ENCODE results near the gene CCDC63. TPM values are rescaled to one million over a fixed set of nuclear protein-coding genes. Genes with fewer than 3 reads are reported as not detected.

The CCDC63 gene
- total and polyA plus RNA-seq, 9 of the 15 experiments (the other 6 are each of a cell fraction or from before 2014, with no cell fraction given), result not detected

GRCh38 chr12:110856542-110856941, 9.8 kb downstream of the CCDC63 start (continued):
- TF ChIP-seq, protein P1, sequence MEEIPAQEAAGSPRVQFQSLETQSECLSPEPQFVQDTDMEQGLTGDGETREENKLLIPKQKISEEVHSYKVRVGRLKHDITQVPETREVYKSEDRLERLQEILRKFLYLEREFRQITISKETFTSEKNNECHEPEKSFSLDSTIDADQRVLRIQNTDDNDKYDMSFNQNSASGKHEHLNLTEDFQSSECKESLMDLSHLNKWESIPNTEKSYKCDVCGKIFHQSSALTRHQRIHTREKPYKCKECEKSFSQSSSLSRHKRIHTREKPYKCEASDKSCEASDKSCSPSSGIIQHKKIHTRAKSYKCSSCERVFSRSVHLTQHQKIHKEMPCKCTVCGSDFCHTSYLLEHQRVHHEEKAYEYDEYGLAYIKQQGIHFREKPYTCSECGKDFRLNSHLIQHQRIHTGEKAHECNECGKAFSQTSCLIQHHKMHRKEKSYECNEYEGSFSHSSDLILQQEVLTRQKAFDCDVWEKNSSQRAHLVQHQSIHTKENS (CRISPR knock-in tag; IDR thresholded peaks at IDR 0.05), result no peak
- TF ChIP-seq, protein P2, sequence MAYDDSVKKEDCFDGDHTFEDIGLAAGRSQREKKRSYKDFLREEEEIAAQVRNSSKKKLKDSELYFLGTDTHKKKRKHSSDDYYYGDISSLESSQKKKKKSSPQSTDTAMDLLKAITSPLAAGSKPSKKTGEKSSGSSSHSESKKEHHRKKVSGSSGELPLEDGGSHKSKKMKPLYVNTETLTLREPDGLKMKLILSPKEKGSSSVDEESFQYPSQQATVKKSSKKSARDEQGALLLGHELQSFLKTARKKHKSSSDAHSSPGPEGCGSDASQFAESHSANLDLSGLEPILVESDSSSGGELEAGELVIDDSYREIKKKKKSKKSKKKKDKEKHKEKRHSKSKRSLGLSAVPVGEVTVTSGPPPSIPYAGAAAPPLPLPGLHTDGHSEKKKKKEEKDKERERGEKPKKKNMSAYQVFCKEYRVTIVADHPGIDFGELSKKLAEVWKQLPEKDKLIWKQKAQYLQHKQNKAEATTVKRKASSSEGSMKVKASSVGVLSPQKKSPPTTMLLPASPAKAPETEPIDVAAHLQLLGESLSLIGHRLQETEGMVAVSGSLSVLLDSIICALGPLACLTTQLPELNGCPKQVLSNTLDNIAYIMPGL (CRISPR knock-in tag; IDR thresholded peaks at IDR 0.05), result no peak
- TF ChIP-seq HNRNPLL (IDR thresholded peaks at IDR 0.05; ENCODE audit: low read depth, low read length, poor library complexity, severe bottlenecking), result no peak
- no peak for TF ChIP-seq FOSL1 (tag; conservative IDR thresholded peaks at IDR 0.05)
- TF ChIP-seq NR3C1 (CRISPR knock-in tag; IDR thresholded peaks at IDR 0.05), result no peak
- no peak for TF ChIP-seq SMAD3 (CRISPR knock-in tag; conservative IDR thresholded peaks at IDR 0.05)
- TF ChIP-seq ZFP30 (CRISPR knock-in tag; IDR thresholded peaks at IDR 0.05; ENCODE audit: borderline replicate concordance), result no peak
- TF ChIP-seq ZKSCAN1 (IDR thresholded peaks at IDR 0.05; ENCODE audit: low read depth, low read length), result no peak
- no peak for TF ChIP-seq POLR2A (conservative IDR thresholded peaks at IDR 0.05)
- no peak for TF ChIP-seq CTBP1 (IDR thresholded peaks at IDR 0.05; ENCODE audit: borderline replicate concordance)
- TF ChIP-seq GTF3C2 (IDR thresholded peaks at IDR 0.05; ENCODE audit: borderline replicate concordance, extremely low read depth, insufficient read length), result no peak
- TF ChIP-seq MAFG (tag; conservative IDR thresholded peaks at IDR 0.05), result no peak
- no peak for TF ChIP-seq ZNF586 (CRISPR knock-in tag; conservative IDR thresholded peaks at IDR 0.05)

All from K562 (cell line).